Keratinocyte (primary cell): Measurements from ENCODE around the gene PARK7.

Source experiments
- CTCF ChIP-seq, 3 experiments: IDR thresholded peaks in 1 of 3; conservative IDR thresholded peaks in 1 of 3; optimal IDR thresholded peaks in 1 of 3; 2 replicates in 2 of 3; 3 replicates in 1 of 3; pipeline versions ENCODE3 to v1.5.1; 2011; ENCODE audit warnings: low read length in 3 of 3, mild to moderate bottlenecking in 3 of 3, moderate library complexity in 2 of 3, control low read depth in 1 of 3, inconsistent platforms in 1 of 3; ENCODE audit not compliant: insufficient read depth in 2 of 3; ENCODE audit errors: extremely low read depth in 1 of 3
- EZH2 ChIP-seq: IDR thresholded peaks from one replicate; pipeline ENCODE4 v1.6.1; 2012; ENCODE audit warnings: inconsistent platforms, mild to moderate bottlenecking, low read length, moderate library complexity

GRCh38 chr1:7922301-7922700 is 39.2 kb upstream of the PARK7 start:
- TF ChIP-seq CTCF (optimal IDR thresholded peaks at IDR 0.05 in 1 of 3, IDR thresholded peaks at IDR 0.05 in 1 of 3, conservative IDR thresholded peaks at IDR 0.05 in 1 of 3; ENCODE audit: extremely low read depth in 1 of 3, insufficient read depth in 2 of 3, low read length in 3 of 3) (no peak), EZH2 (no peak)
